ENCODE results near the gene FAM184A. TPM values are rescaled to one million over a fixed set of nuclear protein-coding genes. Genes with fewer than 3 reads are reported as not detected.

Gene FAM184A
- total and polyA plus RNA-seq, 2 experiments from 2014 or later: 13.7 to 18.6 TPM

DNA sequence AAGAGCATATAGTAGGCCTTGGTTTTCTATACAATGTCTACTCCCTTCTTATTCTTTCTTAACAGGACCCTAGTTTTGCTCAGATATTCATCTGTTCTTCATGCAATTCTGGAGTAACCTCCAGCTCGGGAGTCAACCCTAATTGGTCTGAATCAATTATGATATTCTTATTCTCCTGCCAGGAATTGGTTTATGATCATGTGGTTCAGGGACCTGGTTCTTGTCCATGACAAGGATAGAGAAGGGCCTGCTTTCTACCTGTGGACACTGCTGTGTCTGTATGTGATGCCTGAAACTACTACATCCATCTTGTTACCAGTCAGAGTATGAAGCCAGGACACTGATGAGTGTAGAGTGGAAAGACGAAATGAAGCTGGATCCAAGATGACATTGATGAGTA lies 24.4 kb upstream of the FAM184A start (continued):
- TF ChIP-seq, protein P1, sequence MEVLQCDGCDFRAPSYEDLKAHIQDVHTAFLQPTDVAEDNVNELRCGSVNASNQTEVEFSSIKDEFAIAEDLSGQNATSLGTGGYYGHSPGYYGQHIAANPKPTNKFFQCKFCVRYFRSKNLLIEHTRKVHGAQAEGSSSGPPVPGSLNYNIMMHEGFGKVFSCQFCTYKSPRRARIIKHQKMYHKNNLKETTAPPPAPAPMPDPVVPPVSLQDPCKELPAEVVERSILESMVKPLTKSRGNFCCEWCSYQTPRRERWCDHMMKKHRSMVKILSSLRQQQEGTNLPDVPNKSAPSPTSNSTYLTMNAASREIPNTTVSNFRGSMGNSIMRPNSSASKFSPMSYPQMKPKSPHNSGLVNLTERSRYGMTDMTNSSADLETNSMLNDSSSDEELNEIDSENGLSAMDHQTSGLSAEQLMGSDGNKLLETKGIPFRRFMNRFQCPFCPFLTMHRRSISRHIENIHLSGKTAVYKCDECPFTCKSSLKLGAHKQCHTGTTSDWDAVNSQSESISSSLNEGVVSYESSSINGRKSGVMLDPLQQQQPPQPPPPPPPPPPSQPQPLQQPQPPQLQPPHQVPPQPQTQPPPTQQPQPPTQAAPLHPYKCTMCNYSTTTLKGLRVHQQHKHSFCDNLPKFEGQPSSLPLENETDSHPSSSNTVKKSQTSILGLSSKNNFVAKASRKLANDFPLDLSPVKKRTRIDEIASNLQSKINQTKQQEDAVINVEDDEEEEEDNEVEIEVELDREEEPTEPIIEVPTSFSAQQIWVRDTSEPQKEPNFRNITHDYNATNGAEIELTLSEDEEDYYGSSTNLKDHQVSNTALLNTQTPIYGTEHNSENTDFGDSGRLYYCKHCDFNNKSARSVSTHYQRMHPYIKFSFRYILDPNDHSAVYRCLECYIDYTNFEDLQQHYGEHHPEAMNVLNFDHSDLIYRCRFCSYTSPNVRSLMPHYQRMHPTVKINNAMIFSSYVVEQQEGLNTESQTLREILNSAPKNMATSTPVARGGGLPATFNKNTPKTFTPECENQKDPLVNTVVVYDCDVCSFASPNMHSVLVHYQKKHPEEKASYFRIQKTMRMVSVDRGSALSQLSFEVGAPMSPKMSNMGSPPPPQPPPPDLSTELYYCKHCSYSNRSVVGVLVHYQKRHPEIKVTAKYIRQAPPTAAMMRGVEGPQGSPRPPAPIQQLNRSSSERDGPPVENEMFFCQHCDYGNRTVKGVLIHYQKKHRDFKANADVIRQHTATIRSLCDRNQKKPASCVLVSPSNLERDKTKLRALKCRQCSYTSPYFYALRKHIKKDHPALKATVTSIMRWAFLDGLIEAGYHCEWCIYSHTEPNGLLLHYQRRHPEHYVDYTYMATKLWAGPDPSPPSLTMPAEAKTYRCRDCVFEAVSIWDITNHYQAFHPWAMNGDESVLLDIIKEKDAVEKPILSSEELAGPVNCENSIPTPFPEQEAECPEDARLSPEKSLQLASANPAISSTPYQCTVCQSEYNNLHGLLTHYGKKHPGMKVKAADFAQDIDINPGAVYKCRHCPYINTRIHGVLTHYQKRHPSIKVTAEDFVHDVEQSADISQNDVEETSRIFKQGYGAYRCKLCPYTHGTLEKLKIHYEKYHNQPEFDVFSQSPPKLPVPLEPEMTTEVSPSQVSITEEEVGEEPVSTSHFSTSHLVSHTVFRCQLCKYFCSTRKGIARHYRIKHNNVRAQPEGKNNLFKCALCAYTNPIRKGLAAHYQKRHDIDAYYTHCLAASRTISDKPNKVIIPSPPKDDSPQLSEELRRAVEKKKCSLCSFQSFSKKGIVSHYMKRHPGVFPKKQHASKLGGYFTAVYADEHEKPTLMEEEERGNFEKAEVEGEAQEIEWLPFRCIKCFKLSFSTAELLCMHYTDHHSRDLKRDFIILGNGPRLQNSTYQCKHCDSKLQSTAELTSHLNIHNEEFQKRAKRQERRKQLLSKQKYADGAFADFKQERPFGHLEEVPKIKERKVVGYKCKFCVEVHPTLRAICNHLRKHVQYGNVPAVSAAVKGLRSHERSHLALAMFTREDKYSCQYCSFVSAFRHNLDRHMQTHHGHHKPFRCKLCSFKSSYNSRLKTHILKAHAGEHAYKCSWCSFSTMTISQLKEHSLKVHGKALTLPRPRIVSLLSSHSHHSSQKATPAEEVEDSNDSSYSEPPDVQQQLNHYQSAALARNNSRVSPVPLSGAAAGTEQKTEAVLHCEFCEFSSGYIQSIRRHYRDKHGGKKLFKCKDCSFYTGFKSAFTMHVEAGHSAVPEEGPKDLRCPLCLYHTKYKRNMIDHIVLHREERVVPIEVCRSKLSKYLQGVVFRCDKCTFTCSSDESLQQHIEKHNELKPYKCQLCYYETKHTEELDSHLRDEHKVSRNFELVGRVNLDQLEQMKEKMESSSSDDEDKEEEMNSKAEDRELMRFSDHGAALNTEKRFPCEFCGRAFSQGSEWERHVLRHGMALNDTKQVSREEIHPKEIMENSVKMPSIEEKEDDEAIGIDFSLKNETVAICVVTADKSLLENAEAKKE (CRISPR knock-in tag; IDR thresholded peaks at IDR 0.05): no peak
- TF ChIP-seq, protein P2, sequence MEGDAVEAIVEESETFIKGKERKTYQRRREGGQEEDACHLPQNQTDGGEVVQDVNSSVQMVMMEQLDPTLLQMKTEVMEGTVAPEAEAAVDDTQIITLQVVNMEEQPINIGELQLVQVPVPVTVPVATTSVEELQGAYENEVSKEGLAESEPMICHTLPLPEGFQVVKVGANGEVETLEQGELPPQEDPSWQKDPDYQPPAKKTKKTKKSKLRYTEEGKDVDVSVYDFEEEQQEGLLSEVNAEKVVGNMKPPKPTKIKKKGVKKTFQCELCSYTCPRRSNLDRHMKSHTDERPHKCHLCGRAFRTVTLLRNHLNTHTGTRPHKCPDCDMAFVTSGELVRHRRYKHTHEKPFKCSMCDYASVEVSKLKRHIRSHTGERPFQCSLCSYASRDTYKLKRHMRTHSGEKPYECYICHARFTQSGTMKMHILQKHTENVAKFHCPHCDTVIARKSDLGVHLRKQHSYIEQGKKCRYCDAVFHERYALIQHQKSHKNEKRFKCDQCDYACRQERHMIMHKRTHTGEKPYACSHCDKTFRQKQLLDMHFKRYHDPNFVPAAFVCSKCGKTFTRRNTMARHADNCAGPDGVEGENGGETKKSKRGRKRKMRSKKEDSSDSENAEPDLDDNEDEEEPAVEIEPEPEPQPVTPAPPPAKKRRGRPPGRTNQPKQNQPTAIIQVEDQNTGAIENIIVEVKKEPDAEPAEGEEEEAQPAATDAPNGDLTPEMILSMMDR (conservative IDR thresholded peaks at IDR 0.05; ENCODE audit: low read depth in 2 of 2): no peak
- TF ChIP-seq ZNF114 (CRISPR knock-in tag; IDR thresholded peaks at IDR 0.05) (no peak), EZH2phosphoT487 (IDR thresholded peaks at IDR 0.05; ENCODE audit: unreplicated experiment) (no peak)

DNA sequence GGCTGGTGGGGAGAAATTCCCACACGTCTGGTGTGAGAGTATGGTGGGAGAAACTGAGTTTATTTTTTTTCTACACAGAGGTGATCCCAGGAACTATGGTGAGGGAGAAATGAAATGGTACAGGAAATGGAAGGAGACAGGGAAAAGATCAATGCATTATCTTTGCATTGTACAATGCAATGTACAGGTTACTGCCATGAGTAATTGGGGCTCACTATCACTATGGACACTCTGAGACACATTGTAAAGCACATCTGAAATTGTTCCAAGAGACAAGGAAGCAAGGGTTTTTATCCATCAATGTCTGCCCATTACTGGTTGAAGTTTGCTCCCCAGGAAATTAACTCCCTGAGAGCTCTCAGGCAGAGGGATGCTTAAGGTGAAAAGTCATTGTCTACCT lies 21.7 kb upstream of the FAM184A start:
- no peaks in the 10 kb centered on the region for H3F3A ChIP-seq (replicated peaks; ENCODE audit: low read depth)
- no peaks in the 10 kb centered on the region for H3K4me1 ChIP-seq (ENCODE audit: insufficient read depth)
- ATAC-seq (no peak), DNase-seq (ENCODE audit: low spot score) (no peak)
- peaks cover 5% of the 10 kb centered on the region for H3K27me3 Mint-ChIP-seq (ENCODE audit: insufficient read depth, low read depth, poor library complexity)
- H3K36me3 Mint-ChIP-seq (ENCODE audit: low read depth): no peaks in the 10 kb centered on the region
- H4K20me1 ChIP-seq (replicated peaks; ENCODE audit: insufficient read depth): no peaks in the 10 kb centered on the region
- H2AFZ ChIP-seq: no peak overlapping the region
- H3K36me3 ChIP-seq (ENCODE audit: insufficient read depth): no peaks in the 10 kb centered on the region
- no peak overlapping the region for H3K4me3 ChIP-seq
- no peaks in the 10 kb centered on the region for H3K79me2 ChIP-seq (replicated peaks; ENCODE audit: insufficient read depth)
- H3K27me3 ChIP-seq (ENCODE audit: insufficient read depth): no peaks in the 10 kb centered on the region
- no peak for TF ChIP-seq ZNF331 (CRISPR knock-in tag; IDR thresholded peaks at IDR 0.05; ENCODE audit: low read depth)
- TF ChIP-seq EZH2 (IDR thresholded peaks at IDR 0.05; ENCODE audit: low read depth, unreplicated experiment): no peak
- TF ChIP-seq CREB1 (CRISPR knock-in tag; IDR thresholded peaks at IDR 0.05; ENCODE audit: low read depth): no peak
- TF ChIP-seq, protein P3, sequence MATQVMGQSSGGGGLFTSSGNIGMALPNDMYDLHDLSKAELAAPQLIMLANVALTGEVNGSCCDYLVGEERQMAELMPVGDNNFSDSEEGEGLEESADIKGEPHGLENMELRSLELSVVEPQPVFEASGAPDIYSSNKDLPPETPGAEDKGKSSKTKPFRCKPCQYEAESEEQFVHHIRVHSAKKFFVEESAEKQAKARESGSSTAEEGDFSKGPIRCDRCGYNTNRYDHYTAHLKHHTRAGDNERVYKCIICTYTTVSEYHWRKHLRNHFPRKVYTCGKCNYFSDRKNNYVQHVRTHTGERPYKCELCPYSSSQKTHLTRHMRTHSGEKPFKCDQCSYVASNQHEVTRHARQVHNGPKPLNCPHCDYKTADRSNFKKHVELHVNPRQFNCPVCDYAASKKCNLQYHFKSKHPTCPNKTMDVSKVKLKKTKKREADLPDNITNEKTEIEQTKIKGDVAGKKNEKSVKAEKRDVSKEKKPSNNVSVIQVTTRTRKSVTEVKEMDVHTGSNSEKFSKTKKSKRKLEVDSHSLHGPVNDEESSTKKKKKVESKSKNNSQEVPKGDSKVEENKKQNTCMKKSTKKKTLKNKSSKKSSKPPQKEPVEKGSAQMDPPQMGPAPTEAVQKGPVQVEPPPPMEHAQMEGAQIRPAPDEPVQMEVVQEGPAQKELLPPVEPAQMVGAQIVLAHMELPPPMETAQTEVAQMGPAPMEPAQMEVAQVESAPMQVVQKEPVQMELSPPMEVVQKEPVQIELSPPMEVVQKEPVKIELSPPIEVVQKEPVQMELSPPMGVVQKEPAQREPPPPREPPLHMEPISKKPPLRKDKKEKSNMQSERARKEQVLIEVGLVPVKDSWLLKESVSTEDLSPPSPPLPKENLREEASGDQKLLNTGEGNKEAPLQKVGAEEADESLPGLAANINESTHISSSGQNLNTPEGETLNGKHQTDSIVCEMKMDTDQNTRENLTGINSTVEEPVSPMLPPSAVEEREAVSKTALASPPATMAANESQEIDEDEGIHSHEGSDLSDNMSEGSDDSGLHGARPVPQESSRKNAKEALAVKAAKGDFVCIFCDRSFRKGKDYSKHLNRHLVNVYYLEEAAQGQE (IDR thresholded peaks at IDR 0.05; ENCODE audit: unreplicated experiment): no peak
- TF ChIP-seq, protein P2 (conservative IDR thresholded peaks at IDR 0.05; ENCODE audit: low read depth in 2 of 2): no peak
- TF ChIP-seq JUNB (IDR thresholded peaks at IDR 0.05; ENCODE audit: unreplicated experiment): no peak
- no peaks in the 10 kb centered on the region; the same call in 2 of the 3 replicates for H3K9me3 Mint-ChIP-seq
- peaks cover 4% of the 10 kb centered on the region; the same call in 1 of the 2 replicates for H3K9me2 ChIP-seq (ENCODE audit: insufficient read depth)
- H3K27ac Mint-ChIP-seq: no peak overlapping the region
- peaks cover 5% of the 10 kb centered on the region; the same call in 2 of the 3 replicates for H3K4me1 Mint-ChIP-seq
- no peak overlapping the region for H3K4me2 ChIP-seq
- no peak overlapping the region for H3K27ac ChIP-seq (ENCODE audit: low read depth)
- no peak overlapping the region for H3K4me3 Mint-ChIP-seq

Measured in GM23338 (cell line).